ENCODE measurements around the gene AHCYL2.
"Not testable (repeated sequence)": the region's sequence is repeated elsewhere in the genome, so short reads cannot be mapped to it uniquely, and the experiment has no call there.

AHCYL2 gene

GRCh38 chr7:129431911-129432643, 207.2 kb downstream of the AHCYL2 start:
- Histone ChIP-seq H3K9me3 (ENCODE audit: low read length) (no peaks in the 10 kb centered on the region), H2AFZ (ENCODE audit: low read depth, low read length) (no peak overlapping the region), H3K36me3 (ENCODE audit: insufficient read depth, low read length) (peaks cover 30% of the 10 kb centered on the region), H3K4me3 (ENCODE audit: low read length) (no peak overlapping the region), H3K4me1 (ENCODE audit: insufficient read depth, low read length) (peaks cover 11% of the 10 kb centered on the region), H3K27me3 (ENCODE audit: insufficient read depth, low read length) (no peaks in the 10 kb centered on the region)

DNA sequence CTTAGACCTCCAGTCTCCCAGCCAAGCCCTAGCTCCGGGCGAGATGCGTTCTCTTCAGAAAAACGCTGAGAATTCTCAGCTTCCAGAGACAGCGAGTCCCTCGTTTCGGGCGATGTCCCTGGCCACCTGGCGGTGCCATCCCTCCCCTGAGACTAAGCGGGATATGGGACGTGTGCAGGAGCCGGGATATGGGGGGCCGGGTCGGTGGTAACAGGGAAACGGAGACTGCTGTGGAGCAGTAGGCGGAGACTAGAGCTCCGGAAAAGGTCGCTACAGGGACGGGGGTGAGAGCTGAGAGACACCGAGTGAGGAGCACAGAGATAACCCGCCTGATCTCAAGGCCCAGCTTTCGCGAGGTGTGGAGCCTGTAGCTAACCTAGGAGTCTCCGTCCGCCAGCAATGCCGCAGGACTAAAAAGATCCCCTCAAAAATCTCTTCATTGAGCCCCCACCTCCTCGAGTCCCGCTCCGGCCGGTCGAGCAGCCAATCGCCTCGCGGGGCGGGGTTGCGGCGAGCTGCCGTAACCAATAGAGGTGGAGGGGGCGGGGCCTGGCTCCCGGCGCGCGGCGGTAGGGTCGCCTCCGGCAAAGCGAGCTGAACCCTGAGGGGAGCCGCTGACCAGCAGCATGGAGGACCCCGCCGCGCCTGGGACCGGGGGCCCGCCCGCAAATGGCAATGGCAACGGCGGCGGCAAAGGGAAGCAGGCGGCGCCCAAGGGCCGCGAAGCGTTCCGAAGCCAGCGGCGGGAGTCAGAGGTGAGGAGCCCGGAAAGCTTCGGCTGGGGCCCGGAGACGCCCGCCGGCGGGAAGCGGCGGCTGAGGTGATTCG, 209.2 kb downstream of the AHCYL2 start, which contains the start of gene STRIP2:
Gene STRIP2, plus strand, starts transcription at position 586 of the 828 bp plus-strand sequence. Its CDS starts 41 bp downstream, at position 627.
- Histone ChIP-seq H3K4me1 (ENCODE audit: insufficient read depth, low read length) (peaks cover 11% of the 10 kb centered on the region), H3K9me3 (ENCODE audit: low read length) (no peaks in the 10 kb centered on the region)

DNA sequence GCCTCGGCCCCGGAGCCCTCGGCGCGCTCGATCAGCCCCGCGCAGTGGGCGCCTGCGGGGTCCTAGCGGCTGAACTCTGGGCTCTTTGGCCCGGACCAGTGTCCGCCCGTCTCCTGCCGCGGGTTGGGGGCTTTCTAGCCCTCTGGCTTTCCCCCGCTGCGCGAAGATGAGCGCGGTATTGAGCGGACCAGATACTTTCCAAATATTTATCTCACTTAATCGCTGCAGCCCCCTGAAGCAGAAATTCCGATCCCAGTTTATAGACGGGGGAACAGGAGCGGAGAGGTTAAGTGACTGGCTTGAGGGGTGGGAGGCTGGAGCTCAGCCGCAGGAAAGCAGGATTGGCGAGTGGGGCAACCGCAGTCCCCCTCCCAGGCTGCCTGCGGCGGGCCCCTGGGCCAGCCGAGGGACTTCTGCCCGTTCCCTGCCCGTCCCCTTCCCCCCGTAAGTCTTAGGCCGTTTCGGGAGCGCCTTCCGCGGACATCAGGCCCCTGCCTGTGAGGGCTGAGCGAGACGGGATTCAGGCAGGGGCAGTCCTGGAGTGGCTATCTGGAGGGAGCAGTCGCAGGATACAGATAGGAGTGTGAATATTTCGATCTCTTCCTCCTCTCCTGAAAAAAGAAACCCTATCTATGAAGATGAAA, 210.0 kb downstream of the AHCYL2 start:
- peak overlapping the region; percentile 62 for H3K4me3 ChIP-seq (ENCODE audit: low read length)
- H3K27me3 ChIP-seq (ENCODE audit: insufficient read depth, low read length) = no peaks in the 10 kb centered on the region
- peaks cover 12% of the 10 kb centered on the region for H3K4me1 ChIP-seq (ENCODE audit: insufficient read depth, low read length)
- H3K9me3 ChIP-seq (ENCODE audit: low read length) = no peaks in the 10 kb centered on the region
- peak overlapping the region; percentile 81 for H2AFZ ChIP-seq (ENCODE audit: low read depth, low read length)
- H3K36me3 ChIP-seq (ENCODE audit: insufficient read depth, low read length) = peaks cover 4% of the 10 kb centered on the region

More for the DNA sequence above, 209.2 kb downstream of the AHCYL2 start, which contains the start of gene STRIP2:
- H2AFZ ChIP-seq (ENCODE audit: low read depth, low read length) = peak within 1 kb of the TSS; percentile 81
- H3K36me3 ChIP-seq (ENCODE audit: insufficient read depth, low read length) = peaks cover 10% of the 10 kb centered on the region
- H3K4me3 ChIP-seq (ENCODE audit: low read length) = peak within 1 kb of the TSS; percentile 62
- no peaks in the 10 kb centered on the region for H3K27me3 ChIP-seq (ENCODE audit: insufficient read depth, low read length)

DNA sequence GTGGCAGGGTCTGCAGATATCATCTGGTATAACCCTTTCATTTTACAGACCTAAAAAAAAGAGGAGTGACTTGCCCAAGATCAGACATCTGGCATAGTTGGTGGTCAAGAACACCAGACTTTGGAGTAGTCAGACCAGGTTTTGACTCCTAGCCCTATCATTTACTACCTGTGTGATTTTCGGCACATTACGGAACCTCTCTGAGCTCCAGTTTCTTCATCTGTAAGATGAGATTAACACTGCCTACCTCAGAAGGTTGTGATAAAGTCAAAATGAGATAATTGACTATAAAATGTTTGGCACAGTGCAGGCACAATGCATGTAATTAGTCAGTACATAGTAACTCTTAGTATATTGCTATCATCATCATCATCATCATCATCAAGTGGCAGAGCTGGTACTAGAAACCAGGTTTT, 210.6 kb downstream of the AHCYL2 start:
- Histone ChIP-seq H3K36me3 (ENCODE audit: insufficient read depth, low read length) (peaks cover 1% of the 10 kb centered on the region), H3K4me3 (ENCODE audit: low read length) (peak overlapping the region; percentile 62), H3K4me1 (ENCODE audit: insufficient read depth, low read length) (peaks cover 14% of the 10 kb centered on the region), H3K9me3 (ENCODE audit: low read length) (no peaks in the 10 kb centered on the region), H2AFZ (ENCODE audit: low read depth, low read length) (peak overlapping the region; percentile 81), H3K27me3 (ENCODE audit: insufficient read depth, low read length) (no peaks in the 10 kb centered on the region)

GRCh38 chr7:129436335-129436923, 211.6 kb downstream of the AHCYL2 start:
- H3K36me3 ChIP-seq (ENCODE audit: insufficient read depth, low read length) = peaks cover 4% of the 10 kb centered on the region
- H3K4me1 ChIP-seq (ENCODE audit: insufficient read depth, low read length) = peaks cover 14% of the 10 kb centered on the region

GRCh38 chr7:129437190-129437589, 212.4 kb downstream of the AHCYL2 start:
- Histone ChIP-seq H3K4me3 (ENCODE audit: low read length) (no peak overlapping the region), H3K9me3 (ENCODE audit: low read length) (no peaks in the 10 kb centered on the region), H2AFZ (ENCODE audit: low read depth, low read length) (no peak overlapping the region), H3K36me3 (ENCODE audit: insufficient read depth, low read length) (peaks cover 4% of the 10 kb centered on the region), H3K4me1 (ENCODE audit: insufficient read depth, low read length) (peaks cover 14% of the 10 kb centered on the region), H3K27me3 (ENCODE audit: insufficient read depth, low read length) (no peaks in the 10 kb centered on the region)

More at GRCh38 chr7:129436335-129436923, 211.6 kb downstream of the AHCYL2 start:
- H3K4me3 ChIP-seq (ENCODE audit: low read length) = no peak overlapping the region
- H3K27me3 ChIP-seq (ENCODE audit: insufficient read depth, low read length) = no peaks in the 10 kb centered on the region
- no peaks in the 10 kb centered on the region for H3K9me3 ChIP-seq (ENCODE audit: low read length)
- H2AFZ ChIP-seq (ENCODE audit: low read depth, low read length) = no peak overlapping the region

DNA sequence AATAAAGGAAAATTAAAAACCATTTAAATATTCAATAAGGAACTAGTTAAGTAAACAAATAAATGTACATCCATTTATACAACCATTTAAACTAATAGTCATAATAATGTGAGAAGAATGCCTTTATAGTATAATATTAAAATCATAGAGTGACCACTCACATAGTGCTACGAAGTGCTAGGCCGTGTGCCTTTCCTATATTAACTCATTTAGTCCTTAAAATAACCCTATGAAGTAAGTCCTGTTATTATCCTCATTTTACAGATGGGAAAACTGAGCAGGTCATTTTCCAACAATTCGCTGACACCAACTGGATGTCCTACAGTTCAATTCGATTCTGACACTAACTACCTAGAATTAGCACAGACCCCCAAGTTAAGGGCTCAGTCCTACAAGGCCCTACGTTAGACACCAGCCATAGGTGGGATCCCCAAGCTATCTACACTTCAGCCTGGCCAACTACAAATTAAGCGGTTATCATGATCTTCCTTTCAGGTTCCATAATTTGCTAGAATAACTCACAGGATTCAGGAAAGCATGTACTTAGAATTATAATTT, 213.5 kb downstream of the AHCYL2 start:
- Histone ChIP-seq H3K27me3 (ENCODE audit: insufficient read depth, low read length) (no peaks in the 10 kb centered on the region), H3K4me1 (ENCODE audit: insufficient read depth, low read length) (peaks cover 11% of the 10 kb centered on the region)

DNA sequence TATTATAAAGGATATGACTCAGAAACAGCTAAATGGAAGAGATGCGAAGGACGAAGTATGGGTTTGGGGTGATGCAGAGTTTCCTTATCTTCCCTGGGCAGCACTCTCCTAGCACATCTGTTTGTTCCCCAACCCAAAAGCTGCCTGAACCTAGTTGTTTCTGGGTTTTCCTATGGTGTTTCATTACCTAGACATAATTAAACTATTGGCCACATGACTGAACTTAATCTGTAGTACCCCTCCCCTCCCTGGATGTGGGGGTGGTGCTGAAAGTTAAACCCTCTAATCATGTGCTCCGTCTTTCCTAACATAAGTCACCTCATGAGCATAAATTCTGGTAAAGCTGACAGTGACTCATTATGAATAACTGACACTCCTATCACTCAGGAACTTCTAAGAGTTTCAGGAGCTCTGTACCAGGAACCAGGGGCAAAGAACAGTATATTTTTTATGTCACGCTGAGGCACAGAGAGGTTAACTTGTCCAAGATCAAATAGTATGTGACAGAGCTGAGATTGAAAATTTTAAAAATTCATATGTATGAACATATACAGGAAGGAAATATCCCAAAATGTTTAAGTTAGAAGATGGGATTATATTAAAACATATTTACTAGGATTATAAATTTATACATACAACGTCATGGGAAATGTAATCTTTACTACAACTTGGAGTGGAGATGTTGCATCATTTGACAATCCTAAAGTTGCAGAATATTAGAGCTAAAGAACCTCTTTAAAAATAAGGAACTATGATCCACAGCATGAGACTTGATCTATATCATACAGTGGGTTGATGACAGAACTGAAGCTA, 214.2 kb downstream of the AHCYL2 start:
- Histone ChIP-seq H2AFZ (ENCODE audit: low read depth, low read length) (no peak overlapping the region), H3K4me1 (ENCODE audit: insufficient read depth, low read length) (peaks cover 8% of the 10 kb centered on the region), H3K9me3 (ENCODE audit: low read length) (no peaks in the 10 kb centered on the region), H3K36me3 (ENCODE audit: insufficient read depth, low read length) (peaks cover 4% of the 10 kb centered on the region), H3K4me3 (ENCODE audit: low read length) (no peak overlapping the region), H3K27me3 (ENCODE audit: insufficient read depth, low read length) (no peaks in the 10 kb centered on the region)

More for the DNA sequence above, 213.5 kb downstream of the AHCYL2 start:
- no peak overlapping the region for H2AFZ ChIP-seq (ENCODE audit: low read depth, low read length)
- no peaks in the 10 kb centered on the region for H3K9me3 ChIP-seq (ENCODE audit: low read length)
- H3K36me3 ChIP-seq (ENCODE audit: insufficient read depth, low read length) = peaks cover 4% of the 10 kb centered on the region
- no peak overlapping the region for H3K4me3 ChIP-seq (ENCODE audit: low read length)

GRCh38 chr7:129439963-129440625, 215.3 kb downstream of the AHCYL2 start:
- peaks cover 8% of the 10 kb centered on the region for H3K4me1 ChIP-seq (ENCODE audit: insufficient read depth, low read length)
- H3K27me3 ChIP-seq (ENCODE audit: insufficient read depth, low read length) = no peaks in the 10 kb centered on the region
- peaks cover 12% of the 10 kb centered on the region for H3K36me3 ChIP-seq (ENCODE audit: insufficient read depth, low read length)
- H3K4me3 ChIP-seq (ENCODE audit: low read length) = no peak overlapping the region
- H2AFZ ChIP-seq (ENCODE audit: low read depth, low read length) = no peak overlapping the region
- no peaks in the 10 kb centered on the region for H3K9me3 ChIP-seq (ENCODE audit: low read length)

DNA sequence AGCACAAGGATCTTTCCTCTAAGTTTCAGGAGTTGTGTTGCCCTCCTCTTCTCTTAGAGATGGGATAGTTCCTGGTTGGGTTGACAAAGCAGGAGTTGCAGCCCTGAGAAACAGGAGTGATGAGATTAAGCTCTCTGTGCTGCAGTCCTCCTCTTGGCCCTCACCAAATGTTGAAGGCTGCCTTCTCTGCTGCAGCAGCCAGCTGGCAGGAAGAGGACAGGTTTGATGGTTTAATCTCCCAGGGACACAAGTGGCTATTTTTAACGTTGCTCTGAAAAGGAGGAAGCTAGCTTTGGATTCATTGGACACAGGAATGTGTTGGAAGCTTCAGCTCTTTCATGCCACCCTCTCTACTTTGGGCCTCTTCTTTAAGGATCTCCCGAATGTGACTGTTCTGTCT, 218.8 kb downstream of the AHCYL2 start:
- peaks cover 17% of the 10 kb centered on the region for H3K9me3 ChIP-seq (ENCODE audit: low read length)
- H2AFZ ChIP-seq (ENCODE audit: low read depth, low read length) = no peak overlapping the region
- peaks cover 3% of the 10 kb centered on the region for H3K4me1 ChIP-seq (ENCODE audit: insufficient read depth, low read length)
- no peak overlapping the region for H3K4me3 ChIP-seq (ENCODE audit: low read length)
- H3K36me3 ChIP-seq (ENCODE audit: insufficient read depth, low read length) = peaks cover 24% of the 10 kb centered on the region
- no peaks in the 10 kb centered on the region for H3K27me3 ChIP-seq (ENCODE audit: insufficient read depth, low read length)

DNA sequence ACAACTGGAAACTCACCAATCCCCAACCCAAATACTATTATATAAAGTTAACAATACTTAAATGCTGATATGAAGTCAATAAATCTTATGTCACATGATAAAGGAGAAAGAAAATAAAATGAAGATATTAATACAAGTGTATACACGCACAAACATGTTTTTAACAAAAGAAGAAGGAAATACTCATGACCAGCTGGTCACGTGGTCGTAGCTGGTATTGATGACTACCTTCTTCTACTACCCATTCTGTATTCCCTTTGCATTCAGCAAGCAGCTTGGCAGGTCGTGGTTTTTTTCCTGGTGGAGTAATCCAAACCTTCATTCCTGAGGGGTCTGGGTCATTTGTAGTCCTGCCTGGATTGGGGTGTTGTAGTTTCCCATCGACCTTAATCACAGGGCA, 219.9 kb downstream of the AHCYL2 start:
- not testable (repeated sequence) for H3K4me3 ChIP-seq (ENCODE audit: low read length); H3K27me3 ChIP-seq (ENCODE audit: insufficient read depth, low read length); H2AFZ ChIP-seq (ENCODE audit: low read depth, low read length); H3K4me1 ChIP-seq (ENCODE audit: insufficient read depth, low read length)
- H3K9me3 ChIP-seq (ENCODE audit: low read length) = peaks cover 26% of the 10 kb centered on the region
- H3K36me3 ChIP-seq (ENCODE audit: insufficient read depth, low read length) = peaks cover 27% of the 10 kb centered on the region

Data from neuron (in vitro differentiated cells).